Fibroblast of mammary gland (primary cell): ENCODE data around the gene FOXO4.

Experiments
- DNase-seq: peaks from one replicate; pipeline ENCODE4 v3.0.0-alpha.2; 2010; ENCODE audit warnings: low read depth
- H3K4me3 ChIP-seq: 2 replicates; pipeline ENCODE4 v1.5.1; 2011; ENCODE audit warnings: low read depth, mild to moderate bottlenecking, low read length, moderate library complexity; ENCODE audit not compliant: control insufficient read depth
- TF ChIP-seq, protein P1 (sequence below): conservative IDR thresholded peaks from 2 replicates; pipeline ENCODE4 v1.5.1; 2011; ENCODE audit warnings: low read depth, low read length, inconsistent platforms; ENCODE audit not compliant: control insufficient read depth, insufficient read depth

Gene FOXO4

DNA sequence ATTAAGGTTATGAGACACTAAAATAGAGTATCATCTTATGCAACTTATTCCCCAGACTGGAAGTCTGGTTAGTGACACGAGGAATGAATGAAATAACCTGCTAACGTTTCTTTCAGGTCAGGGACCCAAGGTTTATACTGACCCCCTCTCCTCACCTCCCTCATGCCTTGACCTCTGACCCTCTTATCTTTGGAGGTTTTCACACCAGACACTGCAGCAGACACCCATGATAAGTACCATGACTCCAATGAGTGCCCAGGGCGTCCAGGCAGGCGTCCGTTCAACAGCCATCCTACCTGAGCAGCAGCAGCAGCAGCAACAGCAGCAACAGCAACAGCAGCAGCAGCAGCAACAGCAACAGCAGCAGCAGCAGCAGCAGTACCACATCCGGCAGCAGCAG lies 44.8 kb downstream of the FOXO4 start:
- TF ChIP-seq, protein P1, sequence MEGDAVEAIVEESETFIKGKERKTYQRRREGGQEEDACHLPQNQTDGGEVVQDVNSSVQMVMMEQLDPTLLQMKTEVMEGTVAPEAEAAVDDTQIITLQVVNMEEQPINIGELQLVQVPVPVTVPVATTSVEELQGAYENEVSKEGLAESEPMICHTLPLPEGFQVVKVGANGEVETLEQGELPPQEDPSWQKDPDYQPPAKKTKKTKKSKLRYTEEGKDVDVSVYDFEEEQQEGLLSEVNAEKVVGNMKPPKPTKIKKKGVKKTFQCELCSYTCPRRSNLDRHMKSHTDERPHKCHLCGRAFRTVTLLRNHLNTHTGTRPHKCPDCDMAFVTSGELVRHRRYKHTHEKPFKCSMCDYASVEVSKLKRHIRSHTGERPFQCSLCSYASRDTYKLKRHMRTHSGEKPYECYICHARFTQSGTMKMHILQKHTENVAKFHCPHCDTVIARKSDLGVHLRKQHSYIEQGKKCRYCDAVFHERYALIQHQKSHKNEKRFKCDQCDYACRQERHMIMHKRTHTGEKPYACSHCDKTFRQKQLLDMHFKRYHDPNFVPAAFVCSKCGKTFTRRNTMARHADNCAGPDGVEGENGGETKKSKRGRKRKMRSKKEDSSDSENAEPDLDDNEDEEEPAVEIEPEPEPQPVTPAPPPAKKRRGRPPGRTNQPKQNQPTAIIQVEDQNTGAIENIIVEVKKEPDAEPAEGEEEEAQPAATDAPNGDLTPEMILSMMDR: no peak
- no peak for DNase-seq
- no peak overlapping the region for H3K4me3 ChIP-seq

DNA sequence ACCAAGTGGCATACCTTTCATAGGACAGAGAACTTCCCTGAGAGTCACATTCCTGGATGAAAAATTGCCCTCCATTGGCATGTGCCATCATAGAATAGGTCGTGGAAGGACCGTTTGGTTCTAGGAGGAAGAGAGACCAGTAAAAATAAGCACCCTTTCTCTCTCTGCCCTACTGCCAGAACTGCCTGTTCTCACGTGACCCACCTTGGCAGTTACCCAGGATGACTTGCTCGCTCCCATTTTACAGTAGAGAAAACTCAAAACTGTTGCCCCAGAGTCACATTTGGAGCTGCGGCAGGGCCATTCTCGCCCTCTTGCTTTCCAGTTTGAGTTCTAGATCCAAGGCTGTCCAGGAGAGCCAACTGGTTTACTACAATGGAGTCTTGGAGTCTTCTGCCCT lies 47.9 kb downstream of the FOXO4 start:
- H3K4me3 ChIP-seq: no peak overlapping the region

DNA sequence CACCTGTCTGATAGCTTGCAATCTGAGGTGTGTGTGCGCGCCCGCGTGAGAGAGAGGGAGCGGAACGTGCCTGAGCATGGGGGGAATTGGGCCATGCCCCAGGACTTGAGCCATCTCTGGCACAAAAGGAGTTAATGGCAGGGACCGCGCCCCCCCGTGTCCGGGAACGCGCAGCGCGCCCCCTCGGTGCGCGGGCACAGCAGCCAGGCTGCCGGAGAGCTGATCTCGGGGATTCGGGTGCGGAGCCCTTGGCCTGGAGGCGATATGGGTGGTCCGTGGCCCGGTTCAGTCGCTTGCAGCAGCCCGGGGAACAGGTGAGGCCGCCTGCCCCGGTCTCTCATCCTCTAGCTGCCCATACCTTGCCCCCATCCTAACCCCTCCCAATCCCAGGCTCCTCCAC lies 49.0 kb downstream of the FOXO4 start, which contains the start of gene NLGN3:
NLGN3 (plus strand) TSS at position 191 of the 400 bp plus-strand sequence. CDS start 2,909 bp downstream, outside the sequence.
- TF ChIP-seq, protein P1: no peak
- DNase-seq: no peak
- H3K4me3 ChIP-seq: no peak within 1 kb of the TSS

More for the DNA sequence above, 47.9 kb downstream of the FOXO4 start:
- TF ChIP-seq, protein P1: no peak
- peak; percentile 64 for DNase-seq

DNA sequence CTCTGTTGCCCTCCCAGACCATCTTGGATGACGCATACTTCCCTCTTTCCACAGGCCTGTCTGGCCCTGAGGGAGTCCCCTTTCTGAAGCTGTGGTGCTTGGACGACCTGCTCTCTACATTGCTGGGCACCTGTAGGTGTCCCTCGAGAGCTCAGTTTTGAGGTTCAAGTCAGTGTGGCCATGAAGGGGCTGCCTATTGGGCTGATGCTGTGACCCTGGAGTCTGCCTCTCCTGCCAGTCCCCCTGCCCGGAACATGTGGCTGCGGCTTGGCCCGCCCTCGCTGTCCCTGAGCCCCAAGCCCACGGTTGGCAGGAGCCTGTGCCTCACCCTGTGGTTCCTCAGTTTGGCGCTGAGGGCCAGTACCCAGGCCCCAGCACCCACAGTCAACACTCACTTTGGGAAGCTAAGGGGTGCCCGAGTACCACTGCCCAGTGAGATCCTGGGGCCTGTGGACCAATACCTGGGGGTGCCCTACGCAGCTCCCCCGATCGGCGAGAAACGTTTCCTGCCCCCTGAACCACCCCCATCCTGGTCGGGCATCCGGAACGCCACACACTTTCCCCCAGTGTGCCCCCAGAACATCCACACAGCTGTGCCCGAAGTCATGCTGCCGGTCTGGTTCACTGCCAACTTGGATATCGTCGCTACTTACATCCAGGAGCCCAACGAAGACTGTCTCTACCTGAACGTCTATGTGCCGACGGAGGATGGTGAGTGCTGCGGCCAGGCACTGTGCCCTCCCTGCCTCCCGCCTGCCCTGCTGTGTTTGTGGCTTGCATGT lies 52.0 kb downstream of the FOXO4 start:
- DNase-seq: no peak
- TF ChIP-seq, protein P1: no peak
- H3K4me3 ChIP-seq: no peak overlapping the region

DNA sequence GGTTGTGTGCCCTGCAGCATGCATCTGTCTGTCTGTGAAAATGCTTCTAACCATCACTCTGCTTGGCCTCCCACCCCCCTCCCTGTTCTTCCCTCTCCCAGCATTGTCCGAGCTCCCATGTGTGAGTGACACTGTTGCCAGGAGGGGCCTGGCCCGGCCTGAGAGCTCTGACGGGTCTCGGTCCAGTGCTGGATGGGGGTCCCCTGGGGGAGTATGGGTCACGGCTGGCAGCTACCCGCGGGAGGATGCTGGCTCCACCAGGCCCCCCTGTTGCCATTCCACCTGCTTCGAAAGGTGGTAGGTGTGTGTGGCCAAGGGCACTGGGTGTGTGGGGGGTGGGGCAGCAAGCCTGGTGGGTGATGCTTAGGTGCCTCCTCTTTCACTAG lies 52.6 kb downstream of the FOXO4 start:
- no peak overlapping the region for H3K4me3 ChIP-seq
- TF ChIP-seq, protein P1: no peak

DNA sequence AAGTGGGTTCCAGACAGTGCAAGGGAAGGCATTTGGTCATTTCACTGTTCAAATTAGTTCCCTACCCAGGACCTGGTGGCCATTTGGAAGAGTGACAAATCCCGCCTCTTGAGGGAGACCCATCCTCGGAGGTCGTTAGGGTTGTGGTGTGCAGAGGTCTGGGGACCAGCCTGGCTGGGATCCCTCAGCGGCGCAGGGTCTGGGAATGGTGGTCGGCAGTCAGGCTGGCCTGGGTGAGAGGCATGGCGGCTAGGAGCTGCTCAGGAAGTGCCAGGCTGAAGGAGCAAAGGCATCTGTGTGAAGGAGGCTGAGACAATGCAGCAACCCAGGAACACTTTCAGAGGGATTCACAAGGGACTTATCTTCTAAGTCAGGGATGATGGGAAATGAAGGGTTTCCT lies 55.7 kb downstream of the FOXO4 start:
- DNase-seq: no peak
- TF ChIP-seq, protein P1: no peak
- H3K4me3 ChIP-seq: no peak overlapping the region

More for the DNA sequence above, 52.6 kb downstream of the FOXO4 start:
- no peak for DNase-seq
